Measurements from ENCODE around the gene TMTC3. TPM values are rescaled to one million over a fixed set of nuclear protein-coding genes. Genes with fewer than 3 reads are reported as not detected.
A peak's percentile ranks its signal among the peaks of the same experiment; 100 is the strongest.

TMTC3 gene
- total and polyA plus RNA-seq, 2 experiments from 2014 or later: 7.0 to 33.7 TPM

GRCh38 chr12:88153959-88154358, 11.9 kb downstream of the TMTC3 start:
- 86% methylated on average over 3 of the region's 3 CpGs for WGBS (ENCODE audit: low lambda C conversion rate, missing lambda C conversion rate)

GRCh38 chr12:88156075-88156654, 14.1 kb downstream of the TMTC3 start:
- Histone ChIP-seq H3K27me3 (no peaks in the 10 kb centered on the region), H4K20me1 (ENCODE audit: insufficient read depth, poor library complexity, severe bottlenecking) (no peaks in the 10 kb centered on the region), H3K4me2 (no peak overlapping the region), H3K79me2 (no peaks in the 10 kb centered on the region), H3K27ac (no peak overlapping the region), H3K4me1 (ENCODE audit: insufficient read depth) (no peaks in the 10 kb centered on the region), H3K36me3 (replicated peaks; ENCODE audit: insufficient read depth, low read depth) (no peaks in the 10 kb centered on the region), H3K9me3 (ENCODE audit: low read depth) (no peaks in the 10 kb centered on the region), H2AFZ (no peak overlapping the region), H3K4me3 (no peak overlapping the region), H3K9me2 (replicated peaks; ENCODE audit: insufficient read depth) (no peaks in the 10 kb centered on the region)
- no peak for DNase-seq (ENCODE audit: low spot score)
- 78% methylated on average over 1 of the region's 1 CpG for WGBS (ENCODE audit: low lambda C conversion rate, missing lambda C conversion rate)
- TF ChIP-seq EZH2phosphoT487 (IDR thresholded peaks at IDR 0.05; ENCODE audit: low read depth, severe bottlenecking, unreplicated experiment): no peak
- no peak for TF ChIP-seq CTCF (IDR thresholded peaks at IDR 0.05; ENCODE audit: poor library complexity)
- no peak for TF ChIP-seq EZH2 (IDR thresholded peaks at IDR 0.05; ENCODE audit: borderline replicate concordance)

More at GRCh38 chr12:88153959-88154358, 11.9 kb downstream of the TMTC3 start:
- DNase-seq (ENCODE audit: low spot score): peak; percentile 49
- no peak overlapping the region for H3K4me2 ChIP-seq
- H4K20me1 ChIP-seq (ENCODE audit: insufficient read depth, poor library complexity, severe bottlenecking): no peaks in the 10 kb centered on the region
- no peak overlapping the region for H3K4me3 ChIP-seq
- no peaks in the 10 kb centered on the region for H3K9me2 ChIP-seq (replicated peaks; ENCODE audit: insufficient read depth)
- H3K36me3 ChIP-seq (replicated peaks; ENCODE audit: insufficient read depth, low read depth): no peaks in the 10 kb centered on the region
- H2AFZ ChIP-seq: no peak overlapping the region
- TF ChIP-seq CTCF (IDR thresholded peaks at IDR 0.05; ENCODE audit: poor library complexity) (peak; percentile 62), EZH2 (IDR thresholded peaks at IDR 0.05; ENCODE audit: borderline replicate concordance) (no peak), EZH2phosphoT487 (IDR thresholded peaks at IDR 0.05; ENCODE audit: low read depth, severe bottlenecking, unreplicated experiment) (no peak)
- H3K79me2 ChIP-seq: peaks cover 4% of the 10 kb centered on the region
- H3K9me3 ChIP-seq (ENCODE audit: low read depth): no peaks in the 10 kb centered on the region
- H3K27ac ChIP-seq: no peak overlapping the region
- no peaks in the 10 kb centered on the region for H3K4me1 ChIP-seq (ENCODE audit: insufficient read depth)
- no peaks in the 10 kb centered on the region for H3K27me3 ChIP-seq

GRCh38 chr12:88163371-88163770, 21.3 kb downstream of the TMTC3 start:
- 91% methylated on average over 2 of the region's 2 CpGs for WGBS (ENCODE audit: low lambda C conversion rate, missing lambda C conversion rate)
- DNase-seq (ENCODE audit: low spot score): no peak

More at GRCh38 chr12:88163371-88163770, 21.3 kb downstream of the TMTC3 start:
- H3K9me2 ChIP-seq (replicated peaks; ENCODE audit: insufficient read depth): no peaks in the 10 kb centered on the region
- H3K27me3 ChIP-seq: no peaks in the 10 kb centered on the region
- H3K27ac ChIP-seq: no peak overlapping the region
- H2AFZ ChIP-seq: no peak overlapping the region
- H3K4me2 ChIP-seq: no peak overlapping the region
- no peaks in the 10 kb centered on the region for H4K20me1 ChIP-seq (ENCODE audit: insufficient read depth, poor library complexity, severe bottlenecking)
- H3K36me3 ChIP-seq (replicated peaks; ENCODE audit: insufficient read depth, low read depth): no peaks in the 10 kb centered on the region
- no peak overlapping the region for H3K4me3 ChIP-seq
- no peaks in the 10 kb centered on the region for H3K4me1 ChIP-seq (ENCODE audit: insufficient read depth)
- H3K9me3 ChIP-seq (ENCODE audit: low read depth): no peaks in the 10 kb centered on the region
- no peaks in the 10 kb centered on the region for H3K79me2 ChIP-seq
- no peak for TF ChIP-seq EZH2phosphoT487 (IDR thresholded peaks at IDR 0.05; ENCODE audit: low read depth, severe bottlenecking, unreplicated experiment)
- no peak for TF ChIP-seq CTCF (IDR thresholded peaks at IDR 0.05; ENCODE audit: poor library complexity)
- no peak for TF ChIP-seq EZH2 (IDR thresholded peaks at IDR 0.05; ENCODE audit: borderline replicate concordance)
